SK-N-SH treated with all-trans-retinoic acid at 6 μM for 48 hours (cell line): ENCODE data around the gene MYO18A.

ENCODE experiments used
- CSDC2 ChIP-seq: fragments of 250-450 bp; sonication (Bioruptor Pico); IDR thresholded peaks from 2 replicates; pipeline ENCODE4 v1.5.0; 2020; ENCODE audit warnings: mild to moderate bottlenecking, moderate library complexity
- PATZ1 ChIP-seq: fragments of 250-450 bp; sonication (Bioruptor Pico); IDR thresholded peaks from 2 replicates; pipeline ENCODE4 v1.8.0; 2020; ENCODE audit warnings: mild to moderate bottlenecking, moderate library complexity, borderline replicate concordance
- ZFP3 ChIP-seq: fragments of 250-450 bp; sonication (Bioruptor Pico); IDR thresholded peaks from 2 replicates; pipeline ENCODE4 v1.5.0; 2020; ENCODE audit warnings: mild to moderate bottlenecking, moderate library complexity
- ZFP30 ChIP-seq: fragments of 450-650 bp; formaldehyde crosslinking; IDR thresholded peaks from 2 replicates; pipeline ENCODE4 v1.5.0; 2022; ENCODE audit warnings: mild to moderate bottlenecking, moderate library complexity
- TF ChIP-seq, protein P1 (sequence below): fragments of 250-450 bp; sonication (Bioruptor Pico); IDR thresholded peaks from 2 replicates; pipeline ENCODE4 v1.5.1; 2021; ENCODE audit warnings: mild to moderate bottlenecking, moderate library complexity

- no peak for TF ChIP-seq PATZ1 (CRISPR knock-in tag)
- no peak for TF ChIP-seq ZFP3 (CRISPR knock-in tag)
- TF ChIP-seq, protein P1, sequence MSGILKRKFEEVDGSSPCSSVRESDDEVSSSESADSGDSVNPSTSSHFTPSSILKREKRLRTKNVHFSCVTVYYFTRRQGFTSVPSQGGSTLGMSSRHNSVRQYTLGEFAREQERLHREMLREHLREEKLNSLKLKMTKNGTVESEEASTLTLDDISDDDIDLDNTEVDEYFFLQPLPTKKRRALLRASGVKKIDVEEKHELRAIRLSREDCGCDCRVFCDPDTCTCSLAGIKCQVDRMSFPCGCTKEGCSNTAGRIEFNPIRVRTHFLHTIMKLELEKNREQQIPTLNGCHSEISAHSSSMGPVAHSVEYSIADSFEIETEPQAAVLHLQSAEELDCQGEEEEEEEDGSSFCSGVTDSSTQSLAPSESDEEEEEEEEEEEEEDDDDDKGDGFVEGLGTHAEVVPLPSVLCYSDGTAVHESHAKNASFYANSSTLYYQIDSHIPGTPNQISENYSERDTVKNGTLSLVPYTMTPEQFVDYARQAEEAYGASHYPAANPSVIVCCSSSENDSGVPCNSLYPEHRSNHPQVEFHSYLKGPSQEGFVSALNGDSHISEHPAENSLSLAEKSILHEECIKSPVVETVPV (CRISPR knock-in tag): no peak
- no peak for TF ChIP-seq ZFP30
- TF ChIP-seq CSDC2: no peak
These were observed 34.3 kb upstream of the MYO18A start for GRCh38 chr17:29214215-29215146.
